SK-N-SH treated with all-trans-retinoic acid at 6 μM for 48 hours (cell line): ENCODE results near the gene MAST4.

Experiments used
- ISL1 ChIP-seq: fragments of 250-450 bp; sonication (Bioruptor Pico); IDR thresholded peaks from 2 replicates; pipeline ENCODE4 v2.1.2; 2022; ENCODE audit warnings: mild to moderate bottlenecking, moderate library complexity
- RARB ChIP-seq: fragments of 250-450 bp; sonication (Bioruptor Pico); IDR thresholded peaks from 2 replicates; pipeline ENCODE4 v1.8.0; 2021; ENCODE audit warnings: mild to moderate bottlenecking, moderate library complexity
- TF ChIP-seq, protein P1 (sequence below): fragments of 250-450 bp; sonication (Bioruptor Pico); IDR thresholded peaks from 2 replicates; pipeline ENCODE4 v1.8.0; 2020; ENCODE audit warnings: mild to moderate bottlenecking, moderate library complexity, borderline replicate concordance

- TF ChIP-seq RARB (CRISPR knock-in tag), result no peak
- TF ChIP-seq, protein P1, sequence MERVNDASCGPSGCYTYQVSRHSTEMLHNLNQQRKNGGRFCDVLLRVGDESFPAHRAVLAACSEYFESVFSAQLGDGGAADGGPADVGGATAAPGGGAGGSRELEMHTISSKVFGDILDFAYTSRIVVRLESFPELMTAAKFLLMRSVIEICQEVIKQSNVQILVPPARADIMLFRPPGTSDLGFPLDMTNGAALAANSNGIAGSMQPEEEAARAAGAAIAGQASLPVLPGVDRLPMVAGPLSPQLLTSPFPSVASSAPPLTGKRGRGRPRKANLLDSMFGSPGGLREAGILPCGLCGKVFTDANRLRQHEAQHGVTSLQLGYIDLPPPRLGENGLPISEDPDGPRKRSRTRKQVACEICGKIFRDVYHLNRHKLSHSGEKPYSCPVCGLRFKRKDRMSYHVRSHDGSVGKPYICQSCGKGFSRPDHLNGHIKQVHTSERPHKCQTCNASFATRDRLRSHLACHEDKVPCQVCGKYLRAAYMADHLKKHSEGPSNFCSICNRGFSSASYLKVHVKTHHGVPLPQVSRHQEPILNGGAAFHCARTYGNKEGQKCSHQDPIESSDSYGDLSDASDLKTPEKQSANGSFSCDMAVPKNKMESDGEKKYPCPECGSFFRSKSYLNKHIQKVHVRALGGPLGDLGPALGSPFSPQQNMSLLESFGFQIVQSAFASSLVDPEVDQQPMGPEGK (CRISPR knock-in tag), result no peak
- TF ChIP-seq ISL1 (CRISPR knock-in tag), result no peak
Measured at GRCh38 chr5:66620711-66621110, 24.5 kb downstream of the MAST4 start.
